NB4 (cell line): ENCODE results near the gene SLC43A2.

ENCODE experiments used
- MAX ChIP-seq: IDR thresholded peaks from 2 replicates; pipeline ENCODE4 v1.6.1; 2011; ENCODE audit warnings: low read depth, low read length
- MYC ChIP-seq: IDR thresholded peaks from 2 replicates; pipeline ENCODE4 v1.6.1; 2011; ENCODE audit warnings: low read depth, low read length
- POLR2A ChIP-seq: IDR thresholded peaks from 2 replicates; pipeline ENCODE4 v1.6.1; 2011; ENCODE audit warnings: mild to moderate bottlenecking; ENCODE audit not compliant: insufficient read length; ENCODE audit errors: extremely low read depth
- TF ChIP-seq, protein P1 (sequence below): IDR thresholded peaks from one replicate; pipeline ENCODE4 v1.5.1; 2012; ENCODE audit warnings: low read depth, low read length

- TF ChIP-seq POLR2A (no peak), MAX (no peak), MYC (no peak)
- TF ChIP-seq, protein P1, sequence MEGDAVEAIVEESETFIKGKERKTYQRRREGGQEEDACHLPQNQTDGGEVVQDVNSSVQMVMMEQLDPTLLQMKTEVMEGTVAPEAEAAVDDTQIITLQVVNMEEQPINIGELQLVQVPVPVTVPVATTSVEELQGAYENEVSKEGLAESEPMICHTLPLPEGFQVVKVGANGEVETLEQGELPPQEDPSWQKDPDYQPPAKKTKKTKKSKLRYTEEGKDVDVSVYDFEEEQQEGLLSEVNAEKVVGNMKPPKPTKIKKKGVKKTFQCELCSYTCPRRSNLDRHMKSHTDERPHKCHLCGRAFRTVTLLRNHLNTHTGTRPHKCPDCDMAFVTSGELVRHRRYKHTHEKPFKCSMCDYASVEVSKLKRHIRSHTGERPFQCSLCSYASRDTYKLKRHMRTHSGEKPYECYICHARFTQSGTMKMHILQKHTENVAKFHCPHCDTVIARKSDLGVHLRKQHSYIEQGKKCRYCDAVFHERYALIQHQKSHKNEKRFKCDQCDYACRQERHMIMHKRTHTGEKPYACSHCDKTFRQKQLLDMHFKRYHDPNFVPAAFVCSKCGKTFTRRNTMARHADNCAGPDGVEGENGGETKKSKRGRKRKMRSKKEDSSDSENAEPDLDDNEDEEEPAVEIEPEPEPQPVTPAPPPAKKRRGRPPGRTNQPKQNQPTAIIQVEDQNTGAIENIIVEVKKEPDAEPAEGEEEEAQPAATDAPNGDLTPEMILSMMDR, result no peak
These were observed 66.4 kb downstream of the SLC43A2 start for GRCh38 chr17:1562176-1562643.
